ENCODE data around the gene LRRC4C.

GRCh38 chr11:40162901-40163883 is 1296.3 kb downstream of the LRRC4C start:
- TF ChIP-seq CTCF (IDR thresholded peaks at IDR 0.05) (no peak), POLR2A (IDR thresholded peaks at IDR 0.05) (no peak), POLR2AphosphoS5 (IDR thresholded peaks at IDR 0.05) (no peak), EP300 (IDR thresholded peaks at IDR 0.05) (no peak)
